Upper lobe of left lung (tissue), 4 donors: ENCODE data around the gene TNS1.

Experiments used
- CTCF ChIP-seq, 6 experiments: fragments of 450-650 bp in 4 of 6; fragments of 200-600 bp in 2 of 6; sonication (generic) in 2 of 6; IDR thresholded peaks; one replicate each; pipeline ENCODE4 v1.5.1; 2016 to 2019; ENCODE audit warnings: antibody characterized with exemption in 6 of 6
- POLR2A ChIP-seq, 4 donors: fragments of 450-650 bp; IDR thresholded peaks; one replicate each; pipeline ENCODE4 v1.5.1; 2016 to 2017; ENCODE audit warnings: antibody characterized with exemption in 4 of 4, mild to moderate bottlenecking in 2 of 4

GRCh38 chr2:218001629-218002028 lies 1.2 kb downstream of the TNS1 start:
- TF ChIP-seq POLR2A (IDR thresholded peaks at IDR 0.05) = no peak
- TF ChIP-seq CTCF (IDR thresholded peaks at IDR 0.05) = no peak
